PFSK-1 (cell line): ENCODE results near the gene PRXL2B.

Source experiments
- FOXP2 ChIP-seq: optimal IDR thresholded peaks from 2 replicates; pipeline ENCODE3; 2011; ENCODE audit warnings: borderline replicate concordance, control low read depth, inconsistent platforms; ENCODE audit not compliant: insufficient read depth; ENCODE audit errors: extremely low read length, extremely low read depth
- POLR2AphosphoS5 ChIP-seq: IDR thresholded peaks from 2 replicates; pipeline ENCODE4 v1.6.1; 2012; ENCODE audit warnings: low read depth, mild to moderate bottlenecking, control low read depth, low read length, moderate library complexity
- REST ChIP-seq, 2 experiments: IDR thresholded peaks; 2 replicates each; pipeline versions ENCODE4 v1.6.1 to v1.8.0; 2011 to 2012; ENCODE audit warnings: low read depth in 2 of 2, low read length in 2 of 2, control low read depth in 1 of 2, inconsistent platforms in 1 of 2, mild to moderate bottlenecking in 1 of 2, moderate library complexity in 1 of 2; ENCODE audit not compliant: insufficient read depth in 1 of 2
- SIN3A ChIP-seq: IDR thresholded peaks from 2 replicates; pipeline ENCODE4 v1.6.1; 2012; ENCODE audit warnings: mild to moderate bottlenecking, low read length, moderate library complexity, borderline replicate concordance; ENCODE audit not compliant: insufficient read depth
- TAF1 ChIP-seq: IDR thresholded peaks from 2 replicates; pipeline ENCODE4 v1.6.1; 2012; ENCODE audit warnings: low read length, control low read depth, borderline replicate concordance; ENCODE audit not compliant: insufficient read depth

Gene PRXL2B

GRCh38 chr1:2630498-2631135, 44.0 kb downstream of the PRXL2B start:
- TF ChIP-seq REST (IDR thresholded peaks at IDR 0.05; ENCODE audit: insufficient read depth in 1 of 2, low read depth in 2 of 2, low read length in 2 of 2) (no peak), FOXP2 (no peak), TAF1 (no peak), POLR2AphosphoS5 (no peak), SIN3A (no peak)

GRCh38 chr1:2631136-2632050, 44.8 kb downstream of the PRXL2B start:
- no peak for TF ChIP-seq POLR2AphosphoS5
- no peak for TF ChIP-seq FOXP2
- TF ChIP-seq REST (IDR thresholded peaks at IDR 0.05; ENCODE audit: insufficient read depth in 1 of 2, low read depth in 2 of 2, low read length in 2 of 2) = no peak
- no peak for TF ChIP-seq SIN3A
- no peak for TF ChIP-seq TAF1

- no peak for TF ChIP-seq FOXP2
- no peak for TF ChIP-seq SIN3A
- no peak for TF ChIP-seq REST (IDR thresholded peaks at IDR 0.05; ENCODE audit: insufficient read depth in 1 of 2, low read depth in 2 of 2, low read length in 2 of 2)
- TF ChIP-seq TAF1 = no peak
- TF ChIP-seq POLR2AphosphoS5 = no peak
Observed at GRCh38 chr1:2632051-2632430, 45.5 kb downstream of the PRXL2B start.

GRCh38 chr1:2632561-2633361, 46.2 kb downstream of the PRXL2B start, which contains the start of gene MMEL1:
MMEL1 (minus strand) TSS chr1:2633016; CDS start chr1:2629484, 3,532 bp downstream.
- TF ChIP-seq SIN3A = no peak
- TF ChIP-seq REST (IDR thresholded peaks at IDR 0.05; ENCODE audit: insufficient read depth in 1 of 2, low read depth in 2 of 2, low read length in 2 of 2) = no peak
- no peak for TF ChIP-seq TAF1
- TF ChIP-seq FOXP2 = no peak
- no peak for TF ChIP-seq POLR2AphosphoS5
